ENCODE results near the gene RHBDD3. TPM values are rescaled to one million over a fixed set of nuclear protein-coding genes. Genes with fewer than 3 reads are reported as not detected.

The RHBDD3 gene
- total and polyA plus RNA-seq, 2 donors (not counting 1 experiment from before 2014, with no cell fraction given) = 11.9 to 12.5 TPM

- Histone ChIP-seq H3K4me3 (ENCODE audit: control extremely low read depth in 1 of 5, extremely low read depth in 1 of 5, insufficient read depth in 1 of 5, low read depth in 2 of 5, low read length in 4 of 5) (no peak overlapping the region), H3K27me3 (replicated peaks in 1 of 4; ENCODE audit: control extremely low read depth in 1 of 4, control insufficient read depth in 3 of 4, insufficient read depth in 4 of 4, low read length in 3 of 4) (peaks cover 0 to 54% (median 5%) of the 10 kb centered on the region in 4 experiments), H2AFZ (ENCODE audit: insufficient read depth, low read depth, low read length, poor library complexity, severe bottlenecking) (no peak overlapping the region), H3K27ac (ENCODE audit: low read length in 2 of 2) (no peak overlapping the region), H4K20me1 (ENCODE audit: control insufficient read depth, insufficient read depth, low read length, poor library complexity, severe bottlenecking) (no peaks in the 10 kb centered on the region), H3K9ac (ENCODE audit: low read length) (no peak overlapping the region), H3K4me1 (ENCODE audit: control insufficient read depth in 2 of 2, insufficient read depth in 2 of 2, low read length in 2 of 2) (peaks cover 11 to 13% of the 10 kb centered on the region in 2 donors), H3K9me3 (ENCODE audit: control extremely low read depth in 1 of 3, control insufficient read depth in 2 of 3, insufficient read depth in 1 of 3, low read length in 2 of 3) (no peaks in the 10 kb centered on the region), H3K79me2 (ENCODE audit: control insufficient read depth, insufficient read depth, low read length) (no peaks in the 10 kb centered on the region), H3K4me2 (replicated peaks; ENCODE audit: low read depth, low read length, poor library complexity, severe bottlenecking) (no peak overlapping the region), H3K36me3 (replicated peaks in 1 of 2; ENCODE audit: control extremely low read depth in 1 of 2, control insufficient read depth in 1 of 2, extremely low read depth in 1 of 2, insufficient read depth in 2 of 2, low read length in 1 of 2) (no peaks in the 10 kb centered on the region)
- H3K27me3 Mint-ChIP-seq = peaks cover 40% of the 10 kb centered on the region
- no peak for DNase-seq
- WGBS (ENCODE audit: insufficient coverage) = 96% methylated on average over 6 of the region's 9 CpGs
- ATAC-seq (ENCODE audit: low read depth) = no peak
- no peaks in the 10 kb centered on the region for H3K9me3 Mint-ChIP-seq (ENCODE audit: insufficient read depth)
- ChIA-PET CTCF (interaction anchor here (1.3 kb wide), 1 partner anchor 11 kb away, joined by 3 read pairs; no protein-coding TSS in a partner anchor), POLR2A (no interaction called here)
- TF ChIP-seq CTCF (IDR thresholded peaks at IDR 0.05) = no peak
- no peak for TF ChIP-seq EZH2 (IDR thresholded peaks at IDR 0.05; ENCODE audit: borderline replicate concordance, insufficient read depth, low read depth, low read length, poor library complexity, severe bottlenecking)
- H3K4me1 Mint-ChIP-seq = peaks cover 11% of the 10 kb centered on the region
- H3K27ac Mint-ChIP-seq = no peak overlapping the region
- intact Hi-C loops (cut with micrococcal nuclease) = no loop called here
- H3K4me3 Mint-ChIP-seq = no peak overlapping the region
These were observed 54.3 kb downstream of the RHBDD3 start for GRCh38 chr22:29213493-29213892.

- no peaks in the 10 kb centered on the region for H3K36me3 ChIP-seq (replicated peaks in 1 of 2; ENCODE audit: control extremely low read depth in 1 of 2, control insufficient read depth in 1 of 2, extremely low read depth in 1 of 2, insufficient read depth in 2 of 2, low read length in 1 of 2)
- peaks cover 16% of the 10 kb centered on the region in 2 donors for H3K4me1 ChIP-seq (ENCODE audit: control insufficient read depth in 2 of 2, insufficient read depth in 2 of 2, low read length in 2 of 2)
- TF ChIP-seq CTCF (IDR thresholded peaks at IDR 0.05) = no peak
- TF ChIP-seq EZH2 (IDR thresholded peaks at IDR 0.05; ENCODE audit: borderline replicate concordance, insufficient read depth, low read depth, low read length, poor library complexity, severe bottlenecking) = no peak
- ATAC-seq (ENCODE audit: low read depth) = no peak
- no peaks in the 10 kb centered on the region for H3K79me2 ChIP-seq (ENCODE audit: control insufficient read depth, insufficient read depth, low read length)
- no peaks in the 10 kb centered on the region for H4K20me1 ChIP-seq (ENCODE audit: control insufficient read depth, insufficient read depth, low read length, poor library complexity, severe bottlenecking)
- no peak for DNase-seq
- CTCF ChIA-PET = no interaction called here
- peaks cover 0 to 58% (median 5%) of the 10 kb centered on the region in 4 experiments for H3K27me3 ChIP-seq (replicated peaks in 1 of 4; ENCODE audit: control extremely low read depth in 1 of 4, control insufficient read depth in 3 of 4, insufficient read depth in 4 of 4, low read length in 3 of 4)
- H2AFZ ChIP-seq (ENCODE audit: insufficient read depth, low read depth, low read length, poor library complexity, severe bottlenecking) = no peak overlapping the region
- intact Hi-C loops (cut with micrococcal nuclease) = no loop called here
- no peak overlapping the region for H3K4me3 ChIP-seq (ENCODE audit: control extremely low read depth in 1 of 5, extremely low read depth in 1 of 5, insufficient read depth in 1 of 5, low read depth in 2 of 5, low read length in 4 of 5)
- H3K9me3 ChIP-seq (ENCODE audit: control extremely low read depth in 1 of 3, control insufficient read depth in 2 of 3, insufficient read depth in 1 of 3, low read length in 2 of 3) = no peaks in the 10 kb centered on the region
- no peak overlapping the region for H3K4me2 ChIP-seq (replicated peaks; ENCODE audit: low read depth, low read length, poor library complexity, severe bottlenecking)
- Mint-ChIP-seq H3K4me1 (peaks cover 14% of the 10 kb centered on the region), H3K27ac (no peak overlapping the region), H3K9me3 (ENCODE audit: insufficient read depth) (no peaks in the 10 kb centered on the region), H3K27me3 (peaks cover 37% of the 10 kb centered on the region), H3K4me3 (no peak overlapping the region)
- POLR2A ChIA-PET = no interaction called here
- no peak overlapping the region for H3K27ac ChIP-seq (ENCODE audit: low read length in 2 of 2)
- no peak overlapping the region for H3K9ac ChIP-seq (ENCODE audit: low read length)
- WGBS (ENCODE audit: insufficient coverage) = 94% methylated on average over 7 of the region's 11 CpGs
These were observed 55.0 kb downstream of the RHBDD3 start for GRCh38 chr22:29212743-29213142.

All from B cell (primary cell).